ENCODE data around the gene SHPK. TPM values are rescaled to one million over a fixed set of nuclear protein-coding genes. Genes with fewer than 3 reads are reported as not detected.

The SHPK gene
- total RNA-seq, 1 experiment from 2014 or later: 19.6 TPM

GRCh38 chr17:3615160-3615870 lies 20.7 kb downstream of the SHPK start:
- no peaks in the 10 kb centered on the region for H3K27me3 ChIP-seq (ENCODE audit: insufficient read depth, low read length)
- RAD21 ChIA-PET (ENCODE audit: low non-redundant PET in 1 of 2, low total read pairs in 2 of 2, uncharacterized antibody in 2 of 2, unreplicated experiment in 2 of 2): no interaction called here
- TF ChIP-seq EGR1 (IDR thresholded peaks at IDR 0.05; ENCODE audit: low read depth) (no peak), SRF (IDR thresholded peaks at IDR 0.05; ENCODE audit: low read depth) (no peak), ELF1 (IDR thresholded peaks at IDR 0.05; ENCODE audit: borderline replicate concordance, low read depth) (no peak), SP1 (IDR thresholded peaks at IDR 0.05; ENCODE audit: low read depth) (no peak), YY1 (IDR thresholded peaks at IDR 0.05; ENCODE audit: extremely low read depth, insufficient replicate concordance, low read depth, low read length) (no peak), ZFX (IDR thresholded peaks at IDR 0.05) (no peak), MAX (IDR thresholded peaks at IDR 0.05) (no peak), JUND (IDR thresholded peaks at IDR 0.05) (no peak)
- TF ChIP-seq, protein P1, sequence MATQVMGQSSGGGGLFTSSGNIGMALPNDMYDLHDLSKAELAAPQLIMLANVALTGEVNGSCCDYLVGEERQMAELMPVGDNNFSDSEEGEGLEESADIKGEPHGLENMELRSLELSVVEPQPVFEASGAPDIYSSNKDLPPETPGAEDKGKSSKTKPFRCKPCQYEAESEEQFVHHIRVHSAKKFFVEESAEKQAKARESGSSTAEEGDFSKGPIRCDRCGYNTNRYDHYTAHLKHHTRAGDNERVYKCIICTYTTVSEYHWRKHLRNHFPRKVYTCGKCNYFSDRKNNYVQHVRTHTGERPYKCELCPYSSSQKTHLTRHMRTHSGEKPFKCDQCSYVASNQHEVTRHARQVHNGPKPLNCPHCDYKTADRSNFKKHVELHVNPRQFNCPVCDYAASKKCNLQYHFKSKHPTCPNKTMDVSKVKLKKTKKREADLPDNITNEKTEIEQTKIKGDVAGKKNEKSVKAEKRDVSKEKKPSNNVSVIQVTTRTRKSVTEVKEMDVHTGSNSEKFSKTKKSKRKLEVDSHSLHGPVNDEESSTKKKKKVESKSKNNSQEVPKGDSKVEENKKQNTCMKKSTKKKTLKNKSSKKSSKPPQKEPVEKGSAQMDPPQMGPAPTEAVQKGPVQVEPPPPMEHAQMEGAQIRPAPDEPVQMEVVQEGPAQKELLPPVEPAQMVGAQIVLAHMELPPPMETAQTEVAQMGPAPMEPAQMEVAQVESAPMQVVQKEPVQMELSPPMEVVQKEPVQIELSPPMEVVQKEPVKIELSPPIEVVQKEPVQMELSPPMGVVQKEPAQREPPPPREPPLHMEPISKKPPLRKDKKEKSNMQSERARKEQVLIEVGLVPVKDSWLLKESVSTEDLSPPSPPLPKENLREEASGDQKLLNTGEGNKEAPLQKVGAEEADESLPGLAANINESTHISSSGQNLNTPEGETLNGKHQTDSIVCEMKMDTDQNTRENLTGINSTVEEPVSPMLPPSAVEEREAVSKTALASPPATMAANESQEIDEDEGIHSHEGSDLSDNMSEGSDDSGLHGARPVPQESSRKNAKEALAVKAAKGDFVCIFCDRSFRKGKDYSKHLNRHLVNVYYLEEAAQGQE (IDR thresholded peaks at IDR 0.05; ENCODE audit: low read depth): no peak
- H3K4me2 ChIP-seq (ENCODE audit: low read length): no peak overlapping the region
- H4K20me1 ChIP-seq (ENCODE audit: insufficient read depth): no peaks in the 10 kb centered on the region
- H3K36me3 ChIP-seq (ENCODE audit: control insufficient read depth in 1 of 2, insufficient read depth in 2 of 2, low read length in 2 of 2): peaks cover 31 to 43% of the 10 kb centered on the region in 2 experiments
- no peak overlapping the region for H3K9ac ChIP-seq (ENCODE audit: low read length)
- H3K79me2 ChIP-seq (ENCODE audit: insufficient read depth, low read length): no peaks in the 10 kb centered on the region
- CTCF ChIA-PET: no interaction called here
- POLR2A ChIA-PET: no interaction called here
- H3K4me3 ChIP-seq (replicated peaks in 1 of 2; ENCODE audit: low read depth in 1 of 2, low read length in 2 of 2): no peak overlapping the region
- no TSS peak for BruUV-seq (replicated peaks)
- no peaks in the 10 kb centered on the region for H3K9me3 ChIP-seq (ENCODE audit: control insufficient read depth in 1 of 2, insufficient read depth in 1 of 2, low read depth in 1 of 2, low read length in 2 of 2)
- intact Hi-C loops (cut with micrococcal nuclease): no loop called here
- ATAC-seq: no peak
- no peak overlapping the region for H2AFZ ChIP-seq (ENCODE audit: low read depth, low read length, poor library complexity, severe bottlenecking)
- H3K4me1 ChIP-seq (ENCODE audit: control insufficient read depth in 1 of 2, insufficient read depth in 2 of 2, low read length in 2 of 2): no peaks in the 10 kb centered on the region
- no peak overlapping the region for H3K27ac ChIP-seq (ENCODE audit: low read depth, low read length)
- no peak for DNase-seq (ENCODE audit: low read depth, low spot score)
- no peaks in the 10 kb centered on the region for H3K9me2 ChIP-seq (ENCODE audit: insufficient read depth)

Measured in HCT116 (cell line).